Measurements from ENCODE around the gene NECTIN4. TPM values are rescaled to one million over a fixed set of nuclear protein-coding genes. Genes with fewer than 3 reads are reported as not detected.

The NECTIN4 gene
- total and polyA plus RNA-seq, 2 of the 13 experiments (the other 11 are each of a cell fraction or from before 2014, with no cell fraction given) = 5.9 to 12.4 TPM

DNA sequence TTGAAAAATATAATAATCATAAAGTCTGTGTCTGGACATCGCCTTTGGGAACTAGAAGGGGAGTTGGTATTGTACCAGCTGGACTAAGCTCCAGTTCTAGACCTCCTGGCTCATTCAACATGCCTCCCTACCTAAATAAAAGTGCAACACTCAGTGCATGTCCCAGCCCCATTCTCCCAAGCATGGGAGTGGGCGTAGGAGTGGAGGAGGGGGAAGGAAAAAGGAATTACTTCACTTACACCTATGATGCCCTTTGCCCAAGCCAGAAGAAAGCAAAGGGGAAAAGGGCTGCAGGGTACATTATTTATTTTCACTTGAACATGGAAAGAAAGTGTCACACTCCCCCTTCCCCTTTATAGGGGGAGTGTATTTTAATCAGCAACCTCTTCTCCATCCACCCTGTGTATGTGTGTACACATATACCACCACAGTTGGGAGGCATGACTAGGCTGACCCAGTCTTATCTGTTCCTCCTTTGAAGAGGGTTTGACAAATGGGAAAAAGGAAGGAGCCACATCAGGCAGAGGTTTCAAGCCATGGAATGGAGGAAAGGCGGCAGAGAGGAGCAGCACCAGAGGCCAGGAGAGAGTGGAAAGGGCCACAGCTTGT lies 31.8 kb upstream of the NECTIN4 start:
- DNase-seq (ENCODE audit: low spot score) = no peak
- Histone ChIP-seq H2AFZ (ENCODE audit: low read length) (no peak overlapping the region), H3K36me3 (replicated peaks in 1 of 2; ENCODE audit: control insufficient read depth in 1 of 2, insufficient read depth in 2 of 2, low read length in 2 of 2) (peaks cover 21 to 61% of the 10 kb centered on the region in 2 experiments), H3K27me3 (ENCODE audit: control insufficient read depth in 1 of 2, insufficient read depth in 2 of 2, low read length in 2 of 2) (no peaks in the 10 kb centered on the region; a peak in 1 of 5 replicates), H3K4me1 (ENCODE audit: insufficient read depth, low read length) (peaks cover 26% of the 10 kb centered on the region), H3K79me2 (ENCODE audit: insufficient read depth, low read length) (peaks cover 34% of the 10 kb centered on the region), H3K27ac (ENCODE audit: extremely low read length, insufficient read depth, low read length) (no peak overlapping the region), H4K20me1 (ENCODE audit: insufficient read depth, low read length) (no peaks in the 10 kb centered on the region), H3K4me2 (ENCODE audit: low read depth, low read length) (no peak overlapping the region), H3K4me3 (replicated peaks in 1 of 3; ENCODE audit: insufficient read depth in 1 of 3, low read depth in 2 of 3, low read length in 3 of 3) (no peak overlapping the region), H3K9me3 (ENCODE audit: low read length) (no peaks in the 10 kb centered on the region), H3K9ac (ENCODE audit: insufficient read depth, low read depth, low read length) (no peak overlapping the region)
- POLR2A ChIA-PET = interaction anchor here (0.7 kb wide), 1 partner anchor 47 kb away, joined by 4 read pairs; no protein-coding TSS in a partner anchor
- CTCF ChIA-PET (ENCODE audit: low intra/inter-chr PET ratio, low total read pairs) = no interaction called here
- 100% methylated on average over 3 of the region's 3 CpGs for WGBS (ENCODE audit: low lambda C conversion rate)
- TF ChIP-seq AGO2 (optimal IDR thresholded peaks at IDR 0.05; ENCODE audit: low read depth, low read length) (no peak), SALL2 (CRISPR knock-in tag; IDR thresholded peaks at IDR 0.05) (no peak), ZNF30 (CRISPR knock-in tag; IDR thresholded peaks at IDR 0.05) (no peak), PHB2 (IDR thresholded peaks at IDR 0.05; ENCODE audit: partially characterized antibody) (no peak), ZFP36L1 (CRISPR knock-in tag; IDR thresholded peaks at IDR 0.05) (no peak), ZNF451 (CRISPR knock-in tag; IDR thresholded peaks at IDR 0.05) (no peak), MED13 (CRISPR knock-in tag; IDR thresholded peaks at IDR 0.05) (no peak), ZNF737 (CRISPR knock-in tag; IDR thresholded peaks at IDR 0.05; ENCODE audit: borderline replicate concordance) (no peak), PLRG1 (conservative IDR thresholded peaks at IDR 0.05) (no peak), PHF21A (CRISPR knock-in tag; IDR thresholded peaks at IDR 0.05) (no peak), ZNF720 (CRISPR knock-in tag; IDR thresholded peaks at IDR 0.05) (no peak), POLR2G (IDR thresholded peaks at IDR 0.05; ENCODE audit: low read depth, low read length) (no peak), ELF3 (CRISPR knock-in tag; IDR thresholded peaks at IDR 0.05) (no peak)
- TF ChIP-seq, protein P1, sequence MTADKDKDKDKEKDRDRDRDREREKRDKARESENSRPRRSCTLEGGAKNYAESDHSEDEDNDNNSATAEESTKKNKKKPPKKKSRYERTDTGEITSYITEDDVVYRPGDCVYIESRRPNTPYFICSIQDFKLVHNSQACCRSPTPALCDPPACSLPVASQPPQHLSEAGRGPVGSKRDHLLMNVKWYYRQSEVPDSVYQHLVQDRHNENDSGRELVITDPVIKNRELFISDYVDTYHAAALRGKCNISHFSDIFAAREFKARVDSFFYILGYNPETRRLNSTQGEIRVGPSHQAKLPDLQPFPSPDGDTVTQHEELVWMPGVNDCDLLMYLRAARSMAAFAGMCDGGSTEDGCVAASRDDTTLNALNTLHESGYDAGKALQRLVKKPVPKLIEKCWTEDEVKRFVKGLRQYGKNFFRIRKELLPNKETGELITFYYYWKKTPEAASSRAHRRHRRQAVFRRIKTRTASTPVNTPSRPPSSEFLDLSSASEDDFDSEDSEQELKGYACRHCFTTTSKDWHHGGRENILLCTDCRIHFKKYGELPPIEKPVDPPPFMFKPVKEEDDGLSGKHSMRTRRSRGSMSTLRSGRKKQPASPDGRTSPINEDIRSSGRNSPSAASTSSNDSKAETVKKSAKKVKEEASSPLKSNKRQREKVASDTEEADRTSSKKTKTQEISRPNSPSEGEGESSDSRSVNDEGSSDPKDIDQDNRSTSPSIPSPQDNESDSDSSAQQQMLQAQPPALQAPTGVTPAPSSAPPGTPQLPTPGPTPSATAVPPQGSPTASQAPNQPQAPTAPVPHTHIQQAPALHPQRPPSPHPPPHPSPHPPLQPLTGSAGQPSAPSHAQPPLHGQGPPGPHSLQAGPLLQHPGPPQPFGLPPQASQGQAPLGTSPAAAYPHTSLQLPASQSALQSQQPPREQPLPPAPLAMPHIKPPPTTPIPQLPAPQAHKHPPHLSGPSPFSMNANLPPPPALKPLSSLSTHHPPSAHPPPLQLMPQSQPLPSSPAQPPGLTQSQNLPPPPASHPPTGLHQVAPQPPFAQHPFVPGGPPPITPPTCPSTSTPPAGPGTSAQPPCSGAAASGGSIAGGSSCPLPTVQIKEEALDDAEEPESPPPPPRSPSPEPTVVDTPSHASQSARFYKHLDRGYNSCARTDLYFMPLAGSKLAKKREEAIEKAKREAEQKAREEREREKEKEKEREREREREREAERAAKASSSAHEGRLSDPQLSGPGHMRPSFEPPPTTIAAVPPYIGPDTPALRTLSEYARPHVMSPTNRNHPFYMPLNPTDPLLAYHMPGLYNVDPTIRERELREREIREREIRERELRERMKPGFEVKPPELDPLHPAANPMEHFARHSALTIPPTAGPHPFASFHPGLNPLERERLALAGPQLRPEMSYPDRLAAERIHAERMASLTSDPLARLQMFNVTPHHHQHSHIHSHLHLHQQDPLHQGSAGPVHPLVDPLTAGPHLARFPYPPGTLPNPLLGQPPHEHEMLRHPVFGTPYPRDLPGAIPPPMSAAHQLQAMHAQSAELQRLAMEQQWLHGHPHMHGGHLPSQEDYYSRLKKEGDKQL (CRISPR knock-in tag; IDR thresholded peaks at IDR 0.05; ENCODE audit: low read depth) = no peak
- TF ChIP-seq, protein P2, sequence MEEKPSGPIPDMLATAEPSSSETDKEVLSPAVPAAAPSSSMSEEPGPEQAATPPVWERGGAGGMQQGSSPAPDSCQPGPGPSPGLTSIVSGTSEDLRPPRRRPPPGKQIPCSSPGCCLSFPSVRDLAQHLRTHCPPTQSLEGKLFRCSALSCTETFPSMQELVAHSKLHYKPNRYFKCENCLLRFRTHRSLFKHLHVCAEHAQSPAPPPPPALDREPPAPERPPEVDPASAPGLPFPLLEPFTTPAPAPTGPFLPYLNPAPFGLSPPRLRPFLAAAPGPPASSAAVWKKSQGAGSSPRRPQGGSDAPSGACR (CRISPR knock-in tag; IDR thresholded peaks at IDR 0.05) = no peak
- no TSS peak for BruUV-seq (replicated peaks)
- no peak for FAIRE-seq
- in situ Hi-C loops (cut with HindIII; ENCODE audit: extremely low pct_ligation_motif_present, low pct_unique_long_range_greater_than_20kb) = no loop called here
- intact Hi-C loops (cut with micrococcal nuclease; ENCODE audit: unreplicated experiment) = no loop called here
- no peak for ATAC-seq

Measured in HepG2 (cell line).